Pancreas (tissue), 10 donors: ENCODE measurements around the gene CAPN5. TPM values are rescaled to one million over a fixed set of nuclear protein-coding genes. Genes with fewer than 3 reads are reported as not detected.
A peak's percentile ranks its signal among the peaks of the same experiment; 100 is the strongest.
"Not testable (repeated sequence)": the region's sequence is repeated elsewhere in the genome, so short reads cannot be mapped to it uniquely, and the experiment has no call there.

Source experiments
- ATAC-seq, 4 donors: fragments of 200-7000 bp; cut with Tn5 transposase; one replicate each; pipeline versions ENCODE4 v1.8.0 to v1.9.1; 2020; ENCODE audit warnings: mild to moderate bottlenecking in 4 of 4, moderate library complexity in 4 of 4
- DNase-seq, 6 donors: peaks; one replicate each; pipeline ENCODE4 v3.0.0-alpha.2; 2020
- FAIRE-seq: peaks from 2 replicates; lab custom pipeline; 2012; peaks lifted over from hg19 to GRCh38; lab: Jason Lieb, UNC
- H3K27ac ChIP-seq, 4 donors: fragments of 200-600 bp; sonication (generic); 1 replicate in 3 of 4; 2 replicates in 1 of 4; pipeline versions ENCODE4 v1.5.0 to v1.8.0; 2020
- H3K27me3 ChIP-seq, 4 donors: fragments of 200-600 bp; one replicate each; pipeline ENCODE4 v1.8.0; 2021
- H3K36me3 ChIP-seq, 3 donors: fragments of 200-600 bp; sonication (generic) in 1 of 3; one replicate each; pipeline versions ENCODE4 v1.5.0 to v1.8.0; 2020 to 2021
- H3K4me1 ChIP-seq, 3 donors: fragments of 200-600 bp; one replicate each; pipeline ENCODE4 v1.8.0; 2021
- H3K4me3 ChIP-seq, 4 donors: fragments of 200-600 bp; sonication (generic) in 2 of 4; one replicate each; pipeline versions ENCODE4 v1.5.0 to v1.8.0; 2020 to 2021
- H3K9me3 ChIP-seq, 4 donors: fragments of 200-600 bp; one replicate each; pipeline ENCODE4 v1.8.0; 2021
- WGBS, 2 donors: extraction: QIAGEN DNeasy Blood & Tissue Kit; methylation state at CpG; one replicate each; pipeline ENCODE4 v1.1.7; 2013; 5-methylcytosine and 5-hydroxymethylcytosine counted together
- intact Hi-C, 3 donors: fragments of 100-400 bp; cut with DNase I; formaldehyde crosslinking; loops; one replicate each; pipeline versions ENCODE4 v1.11.1 to v1.14.2; 2022
- polyA plus RNA-seq, 2 donors: library from polyadenylated mRNA; stranded (reverse); fragments of 200-250 nt; gene quantifications; one replicate each; pipeline ENCODE4 v1.2.3, GENCODE V29; 2013
- total RNA-seq, 6 donors: library from RNA; stranded (reverse); fragmentation: NEBNext Ultra II Directional in 4 of 6; extraction: Animal tissue kit (Norgen Biotek cat#: 25700) in 4 of 6; gene quantifications; one replicate each; pipeline versions ENCODE4 v1.2.1 to v1.2.4, GENCODE V29; 2021 to 2023
- TF ChIP-seq, protein P1 (sequence below), 4 donors: fragments of 200-600 bp; sonication (generic) in 3 of 4; IDR thresholded peaks; one replicate each; pipeline versions ENCODE4 v1.5.0 to v1.8.0; 2021; ENCODE audit warnings: antibody characterized with exemption in 4 of 4
- donor health status: healthy with polysubstance abuse.
- donor health status: DM: no; HTN: no; CAD: no; lungs with moderate emphysema.
- donor health status: DM: no; HTN: no; CAD: no.
- donor health status: control.
- donor health status: control.
- donor health status: Bipolar disorder and iron deficiency.
- donor health status: DM: yes; HTN: yes; CAD: no.
- donor health status: DM: no; HTN: no; CAD: no.
- donor health status: DM: no; HTN: no; CAD: no.
- donor health status: DM: yes; HTN: yes; CAD: no.

The CAPN5 gene
- 10 to 100 TPM in 2 of 6 donors, 1 to 10 TPM in 4; 3.3 to 11.0 (median 7.3) TPM for total RNA-seq
- 1 to 10 TPM; 3.7 to 4.0 TPM for polyA plus RNA-seq

DNA sequence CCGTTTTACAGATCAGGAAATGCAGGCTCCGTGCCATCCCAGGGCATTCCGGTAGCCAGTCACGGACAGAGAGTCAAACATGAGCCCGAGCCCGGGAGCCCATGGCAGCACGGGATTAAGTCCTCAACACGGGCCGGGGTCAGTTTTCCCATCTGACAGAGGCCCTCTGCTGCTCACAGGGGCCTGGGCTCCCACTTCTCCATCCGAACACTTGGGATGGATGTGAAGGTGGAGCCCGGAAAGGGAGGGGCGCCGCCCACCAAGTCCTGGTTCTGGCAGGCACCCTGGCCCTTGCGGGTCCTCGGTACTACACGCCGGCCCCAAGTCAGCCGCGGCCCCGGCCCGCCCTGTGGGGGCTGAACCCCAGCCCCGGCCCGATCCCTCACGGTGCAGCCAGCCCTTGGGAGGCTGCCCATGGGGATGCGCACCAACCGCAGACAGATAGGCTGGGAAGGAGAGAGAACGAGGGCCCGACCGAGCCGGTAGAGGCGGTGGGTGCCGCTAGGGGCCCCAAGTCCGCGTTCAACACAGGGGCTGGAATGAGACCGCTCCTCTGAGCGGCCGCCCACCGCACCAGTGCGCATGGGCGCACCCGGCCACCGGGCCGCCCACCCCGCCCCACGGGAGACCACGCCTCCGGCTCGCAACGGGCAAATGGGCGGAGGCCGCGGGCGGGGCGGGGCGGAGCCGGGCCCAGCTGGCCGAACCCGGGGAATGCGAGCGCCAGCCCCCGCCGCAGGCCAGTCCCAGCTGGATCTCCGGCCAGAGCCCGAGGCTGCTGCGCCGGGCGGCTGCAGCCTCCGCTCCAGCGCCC is at the start of gene CAPN5:
TSS of gene CAPN5 (plus strand) at position 743 of the 814 bp plus-strand sequence. CDS start 17,916 bp downstream, outside the sequence.
- 5 to 8% methylated on average over 40 to 69 of the region's 69 CpGs for WGBS, 2 donors
- H3K9me3 ChIP-seq, result no peaks in the 10 kb centered on the region
- no peak for FAIRE-seq
- TF ChIP-seq, protein P1, sequence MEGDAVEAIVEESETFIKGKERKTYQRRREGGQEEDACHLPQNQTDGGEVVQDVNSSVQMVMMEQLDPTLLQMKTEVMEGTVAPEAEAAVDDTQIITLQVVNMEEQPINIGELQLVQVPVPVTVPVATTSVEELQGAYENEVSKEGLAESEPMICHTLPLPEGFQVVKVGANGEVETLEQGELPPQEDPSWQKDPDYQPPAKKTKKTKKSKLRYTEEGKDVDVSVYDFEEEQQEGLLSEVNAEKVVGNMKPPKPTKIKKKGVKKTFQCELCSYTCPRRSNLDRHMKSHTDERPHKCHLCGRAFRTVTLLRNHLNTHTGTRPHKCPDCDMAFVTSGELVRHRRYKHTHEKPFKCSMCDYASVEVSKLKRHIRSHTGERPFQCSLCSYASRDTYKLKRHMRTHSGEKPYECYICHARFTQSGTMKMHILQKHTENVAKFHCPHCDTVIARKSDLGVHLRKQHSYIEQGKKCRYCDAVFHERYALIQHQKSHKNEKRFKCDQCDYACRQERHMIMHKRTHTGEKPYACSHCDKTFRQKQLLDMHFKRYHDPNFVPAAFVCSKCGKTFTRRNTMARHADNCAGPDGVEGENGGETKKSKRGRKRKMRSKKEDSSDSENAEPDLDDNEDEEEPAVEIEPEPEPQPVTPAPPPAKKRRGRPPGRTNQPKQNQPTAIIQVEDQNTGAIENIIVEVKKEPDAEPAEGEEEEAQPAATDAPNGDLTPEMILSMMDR (IDR thresholded peaks at IDR 0.05), result no peak
- peak; percentile 90 to 97 (median 95) for DNase-seq
- H3K27me3 ChIP-seq, result no peaks in the 10 kb centered on the region
- ATAC-seq, result peak; percentile 96 to 98 (median 96)
- peaks cover 0 to 17% (median 0%) of the 10 kb centered on the region in 3 donors for H3K4me1 ChIP-seq
- H3K27ac ChIP-seq, result peak within 1 kb of the TSS; percentile 68 to 92 (median 78)
- H3K4me3 ChIP-seq, result peak within 1 kb of the TSS; percentile 40 to 79 (median 59)
- intact Hi-C loops, result no loop called here
- no peaks in the 10 kb centered on the region for H3K36me3 ChIP-seq

DNA sequence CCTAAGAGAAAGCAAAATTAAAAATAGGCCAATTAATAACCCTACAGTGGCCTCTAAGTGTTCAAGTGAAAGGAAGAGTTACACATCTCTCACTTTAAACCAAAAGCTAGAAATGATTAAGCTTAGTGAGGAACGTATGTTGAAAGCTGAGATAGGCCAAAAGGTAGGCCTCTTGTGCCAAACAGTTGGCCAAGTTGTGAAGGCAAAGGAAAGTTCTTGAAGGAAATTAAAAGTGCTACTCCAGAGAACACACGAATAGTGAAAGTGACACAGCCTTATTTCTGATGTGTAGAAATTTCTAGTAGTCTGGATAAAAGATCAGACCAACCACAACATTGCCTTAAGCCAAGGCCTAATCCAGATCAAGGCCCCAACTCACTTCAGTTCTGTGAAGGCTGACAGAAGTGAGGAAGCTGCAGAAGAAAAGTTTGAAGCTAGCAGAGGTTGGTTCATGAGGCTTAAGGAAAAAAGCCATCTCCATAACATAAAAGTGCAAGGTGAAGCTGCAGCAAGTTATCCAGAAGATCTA is 48.3 kb upstream of the CAPN5 start:
- H3K27me3 ChIP-seq, H3K4me1 ChIP-seq, H3K4me3 ChIP-seq, FAIRE-seq, DNase-seq, ATAC-seq, H3K27ac ChIP-seq, H3K9me3 ChIP-seq, H3K36me3 ChIP-seq, intact Hi-C loops: not testable (repeated sequence)
- WGBS, 2 donors, result 84 to 90% methylated on average over 2 of the region's 2 CpGs

DNA sequence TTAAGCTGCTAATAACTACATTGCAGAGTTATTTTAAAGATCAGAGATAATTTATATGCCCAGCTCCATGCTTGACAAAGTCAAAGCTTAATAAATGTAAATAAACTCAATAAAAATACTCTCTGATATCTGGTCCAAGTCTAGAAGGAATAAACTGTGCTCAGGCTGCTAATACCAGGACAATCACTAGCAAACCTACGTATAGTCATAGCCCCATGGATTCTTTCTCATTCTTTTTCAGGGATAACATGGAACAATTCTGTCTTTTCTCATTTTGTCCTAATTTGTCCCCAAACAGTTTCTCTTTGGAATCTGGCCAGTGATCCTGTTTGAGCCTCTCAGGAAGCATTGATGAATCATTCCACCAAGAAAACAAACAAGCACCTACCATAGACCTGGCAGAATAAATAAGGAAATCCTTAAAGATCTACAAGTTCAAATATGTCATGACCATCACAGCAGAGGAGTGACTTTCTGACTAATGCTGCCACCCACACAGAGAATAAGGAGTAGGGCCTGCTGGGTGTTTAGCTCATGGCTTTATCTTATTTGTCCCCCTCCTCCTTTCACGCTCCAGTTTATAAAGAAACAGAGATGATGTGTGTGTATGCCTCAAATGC is 46.7 kb upstream of the CAPN5 start:
- intact Hi-C loops, result no loop called here
- TF ChIP-seq, protein P1 (IDR thresholded peaks at IDR 0.05), result no peak
- Histone ChIP-seq H3K9me3 (no peaks in the 10 kb centered on the region), H3K36me3 (no peaks in the 10 kb centered on the region), H3K4me1 (peaks cover 0 to 8% (median 0%) of the 10 kb centered on the region in 3 donors), H3K27ac (no peak overlapping the region), H3K4me3 (no peak overlapping the region), H3K27me3 (no peaks in the 10 kb centered on the region)
- ATAC-seq (peak in 3 of 4 donors; percentile 58 to 78 (median 67)), FAIRE-seq (no peak), DNase-seq (no peak)
- 77 to 78% methylated on average over 2 of the region's 2 CpGs for WGBS, 2 donors

DNA sequence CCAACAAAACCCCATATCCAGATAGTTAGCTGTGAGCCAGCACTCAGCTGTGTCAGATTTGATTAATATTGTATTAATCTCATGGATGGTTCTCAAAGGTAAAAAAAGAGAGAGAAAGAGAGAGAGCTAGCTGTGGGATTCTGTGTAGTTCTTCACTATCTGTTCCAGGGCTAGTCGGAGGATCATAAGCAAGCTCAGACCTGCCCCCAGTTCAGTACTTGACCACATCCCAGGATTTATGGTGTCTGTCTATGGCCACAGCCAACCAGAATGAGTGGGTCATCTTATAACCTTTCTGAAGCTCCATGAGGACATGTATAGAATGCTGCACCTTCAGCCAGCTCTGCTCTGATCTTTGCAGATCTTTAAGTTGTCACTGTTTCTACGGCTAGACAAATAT is 46.0 kb upstream of the CAPN5 start:
- WGBS, 2 donors, result 95 to 96% methylated on average over 2 of the region's 2 CpGs
- H3K9me3 ChIP-seq, result no peaks in the 10 kb centered on the region
- no peak overlapping the region for H3K4me3 ChIP-seq
- no peaks in the 10 kb centered on the region for H3K36me3 ChIP-seq
- TF ChIP-seq, protein P1 (IDR thresholded peaks at IDR 0.05), result no peak
- no peak for FAIRE-seq
- no peak for DNase-seq
- ATAC-seq, result no peak
- no peak overlapping the region for H3K27ac ChIP-seq
- intact Hi-C loops, result no loop called here
- peaks cover 0 to 8% (median 0%) of the 10 kb centered on the region in 3 donors for H3K4me1 ChIP-seq
- H3K27me3 ChIP-seq, result no peaks in the 10 kb centered on the region

DNA sequence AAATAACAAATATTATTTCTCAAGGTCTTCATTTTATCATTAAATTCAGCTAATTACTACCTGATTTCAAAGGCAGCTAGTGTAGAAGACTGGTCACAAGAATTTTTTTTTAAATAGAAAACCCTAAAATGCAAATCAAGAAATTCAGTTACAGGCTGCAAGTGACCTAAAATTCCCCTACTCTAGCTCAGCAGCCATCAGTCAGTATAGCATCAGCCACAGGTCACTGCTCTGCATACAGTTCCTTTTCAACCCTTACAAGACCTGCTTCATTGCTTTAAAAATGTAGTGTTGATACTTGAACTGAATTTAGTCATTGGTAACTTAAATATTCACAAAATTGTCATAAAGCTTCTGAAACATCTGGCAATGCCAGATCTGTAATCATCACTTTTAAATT is 42.0 kb upstream of the CAPN5 start:
- DNase-seq (no peak), ATAC-seq (no peak), FAIRE-seq (no peak)
- no peak overlapping the region for H3K27ac ChIP-seq
- no peaks in the 10 kb centered on the region for H3K9me3 ChIP-seq
- TF ChIP-seq, protein P1 (IDR thresholded peaks at IDR 0.05), result no peak
- no peaks in the 10 kb centered on the region for H3K36me3 ChIP-seq
- no peak overlapping the region for H3K4me3 ChIP-seq
- H3K4me1 ChIP-seq, result peaks cover 0 to 8% (median 0%) of the 10 kb centered on the region in 3 donors
- intact Hi-C loops, result no loop called here
- H3K27me3 ChIP-seq, result peaks cover 0 to 5% (median 0%) of the 10 kb centered on the region in 4 donors
